B cell (primary cell): ENCODE data around the gene ATAD5.

ENCODE experiments used
- CTCF ChIP-seq: fragments of 200-600 bp; IDR thresholded peaks from one replicate; pipeline ENCODE4 v1.8.0; 2022; ENCODE audit warnings: antibody characterized with exemption, mild to moderate bottlenecking
- EZH2 ChIP-seq: IDR thresholded peaks from 2 replicates; pipeline ENCODE4 v1.6.1; 2012; ENCODE audit warnings: borderline replicate concordance, low read depth, mild to moderate bottlenecking, moderate library complexity, low read length; ENCODE audit not compliant: insufficient read depth, poor library complexity, severe bottlenecking

- TF ChIP-seq CTCF = no peak
- TF ChIP-seq EZH2 = no peak
These were observed 41.5 kb upstream of the ATAD5 start for GRCh38 chr17:30790279-30790678.
